Nephron progenitor cell (in vitro differentiated cells): Measurements from ENCODE around the gene PRICKLE1.

Source experiments
- DNase-seq: peaks from one replicate; pipeline ENCODE4 v3.0.0; 2021
- H3K27ac Mint-ChIP-seq: 2 replicates; pipeline ENCODE4 v1.8.0; 2021; ENCODE audit warnings: mild to moderate bottlenecking, moderate library complexity, mixed read lengths
- H3K27me3 Mint-ChIP-seq: 2 replicates; pipeline ENCODE4 v1.8.0; 2021; ENCODE audit warnings: mild to moderate bottlenecking, low read depth, mixed read lengths; ENCODE audit not compliant: poor library complexity
- H3K36me3 Mint-ChIP-seq: 2 replicates; pipeline ENCODE4 v1.8.0; 2021; ENCODE audit warnings: low read depth, mixed read lengths
- H3K4me1 Mint-ChIP-seq: 2 replicates; pipeline ENCODE4 v1.8.0; 2021; ENCODE audit warnings: mixed read lengths
- H3K4me3 Mint-ChIP-seq: 2 replicates; pipeline ENCODE4 v1.8.0; 2021; ENCODE audit warnings: mild to moderate bottlenecking, moderate library complexity, mixed read lengths
- H3K9me3 Mint-ChIP-seq: 2 replicates; pipeline ENCODE4 v1.8.0; 2021; ENCODE audit warnings: mild to moderate bottlenecking, moderate library complexity, mixed read lengths
- CTCF ChIP-seq: fragments of 200-600 bp; sonication (generic); IDR thresholded peaks from 2 replicates; pipeline ENCODE4 v1.5.0; 2021; ENCODE audit warnings: antibody characterized with exemption

PRICKLE1 gene

DNA sequence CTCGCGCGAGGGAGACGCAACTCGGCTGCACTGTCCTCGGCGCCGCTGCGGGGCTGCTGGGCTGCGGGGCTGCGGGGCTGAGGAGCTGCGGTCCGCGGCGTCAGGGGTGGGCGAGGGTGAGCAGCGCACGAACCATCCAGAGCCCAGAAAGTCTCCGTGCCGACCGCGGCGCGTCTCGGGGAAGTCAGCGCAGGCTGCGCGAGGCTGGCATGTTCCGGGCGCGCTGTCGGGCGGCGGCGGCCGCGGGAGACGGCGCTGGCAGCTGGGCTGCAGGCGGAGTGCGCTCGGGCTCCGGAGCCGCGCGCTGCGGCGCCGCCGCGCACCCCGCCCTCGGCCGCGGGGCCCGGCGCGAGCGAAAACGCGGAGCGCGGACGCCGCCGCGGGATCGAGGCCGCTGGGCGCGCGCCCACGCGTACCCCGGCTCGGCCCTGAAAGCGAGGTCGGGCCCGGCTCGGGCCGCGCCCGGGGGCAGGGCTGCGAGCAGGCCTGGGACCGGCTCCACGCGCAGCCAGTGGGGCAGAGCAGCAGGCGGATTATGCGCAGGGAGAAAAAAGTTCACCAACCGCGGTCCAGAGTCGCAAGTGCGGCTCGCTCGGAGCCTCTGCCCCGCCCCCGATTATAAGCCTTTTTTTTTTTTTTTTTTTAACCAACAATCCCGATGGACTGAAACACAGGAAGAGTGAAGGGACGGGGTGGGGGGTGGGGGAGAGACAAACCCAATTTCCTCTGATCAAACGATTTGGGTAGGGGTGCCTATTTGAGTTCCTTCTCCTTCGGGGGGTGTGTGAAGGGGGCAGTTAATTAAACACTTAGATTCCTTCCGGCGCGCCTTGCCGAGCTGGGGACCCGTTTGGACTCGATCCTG, at the start of gene PRICKLE1:
Gene PRICKLE1 (minus strand): TSS at position 282 of the 865 bp plus-strand sequence. CDS start 117,230 bp downstream, outside the sequence.
- no peaks in the 10 kb centered on the region for H3K9me3 Mint-ChIP-seq
- H3K4me3 Mint-ChIP-seq = peak within 1 kb of the TSS; percentile 91
- peaks cover 48% of the 10 kb centered on the region for H3K4me1 Mint-ChIP-seq
- H3K27ac Mint-ChIP-seq = peak within 1 kb of the TSS; percentile 70
- H3K27me3 Mint-ChIP-seq = peaks cover 9% of the 10 kb centered on the region
- peak; percentile 73 for DNase-seq
- TF ChIP-seq CTCF = no peak
- H3K36me3 Mint-ChIP-seq = no peaks in the 10 kb centered on the region

- H3K4me1 Mint-ChIP-seq = peaks cover 23% of the 10 kb centered on the region
- no peak overlapping the region for H3K27ac Mint-ChIP-seq
- H3K36me3 Mint-ChIP-seq = no peaks in the 10 kb centered on the region
- H3K4me3 Mint-ChIP-seq = no peak overlapping the region
- peaks cover 7% of the 10 kb centered on the region for H3K9me3 Mint-ChIP-seq
- DNase-seq = no peak
- H3K27me3 Mint-ChIP-seq = peaks cover 7% of the 10 kb centered on the region
- TF ChIP-seq CTCF = no peak
Measured at GRCh38 chr12:42638697-42639096, 49.2 kb upstream of the PRICKLE1 start.

- TF ChIP-seq CTCF = no peak
- DNase-seq = no peak
- no peak overlapping the region for H3K27ac Mint-ChIP-seq
- no peak overlapping the region for H3K4me3 Mint-ChIP-seq
- H3K27me3 Mint-ChIP-seq = peaks cover 7% of the 10 kb centered on the region
- H3K9me3 Mint-ChIP-seq = peaks cover 7% of the 10 kb centered on the region
- peaks cover 23% of the 10 kb centered on the region for H3K4me1 Mint-ChIP-seq
- H3K36me3 Mint-ChIP-seq = no peaks in the 10 kb centered on the region
Measured at GRCh38 chr12:42638011-42638410, 48.5 kb upstream of the PRICKLE1 start.

- peaks cover 23% of the 10 kb centered on the region for H3K4me1 Mint-ChIP-seq
- H3K27me3 Mint-ChIP-seq = peaks cover 7% of the 10 kb centered on the region
- DNase-seq = no peak
- no peak overlapping the region for H3K4me3 Mint-ChIP-seq
- H3K27ac Mint-ChIP-seq = no peak overlapping the region
- peaks cover 7% of the 10 kb centered on the region for H3K9me3 Mint-ChIP-seq
- H3K36me3 Mint-ChIP-seq = no peaks in the 10 kb centered on the region
- no peak for TF ChIP-seq CTCF
Measured at GRCh38 chr12:42636993-42637392, 47.4 kb upstream of the PRICKLE1 start.

DNA sequence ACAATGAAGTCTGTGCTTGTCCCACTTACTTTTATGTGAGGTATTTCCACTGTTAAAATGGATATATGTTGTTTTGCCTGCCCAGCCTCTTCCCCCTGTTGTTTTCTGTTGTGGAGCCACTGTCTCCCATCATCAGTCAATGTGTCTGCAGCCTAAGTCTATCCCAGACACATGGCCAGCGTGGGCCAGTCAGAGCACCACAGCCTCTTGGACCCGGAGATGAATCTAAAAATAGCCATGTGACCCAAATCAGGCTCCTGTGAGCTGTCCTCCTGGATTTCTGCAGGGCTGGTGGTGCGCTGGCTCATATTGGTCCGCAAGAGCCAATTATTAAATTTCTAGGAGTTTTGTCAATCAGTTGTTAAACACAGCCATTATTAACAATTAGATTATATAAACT, 44.0 kb upstream of the PRICKLE1 start:
- Mint-ChIP-seq H3K4me1 (peaks cover 19% of the 10 kb centered on the region), H3K27me3 (peaks cover 7% of the 10 kb centered on the region), H3K27ac (no peak overlapping the region), H3K4me3 (no peak overlapping the region), H3K9me3 (peaks cover 7% of the 10 kb centered on the region), H3K36me3 (no peaks in the 10 kb centered on the region)
- no peak for TF ChIP-seq CTCF
- DNase-seq = no peak

GRCh38 chr12:42631513-42631912, 42.0 kb upstream of the PRICKLE1 start:
- Mint-ChIP-seq H3K27me3 (peaks cover 10% of the 10 kb centered on the region), H3K36me3 (peaks cover 5% of the 10 kb centered on the region), H3K4me1 (peaks cover 11% of the 10 kb centered on the region), H3K4me3 (no peak overlapping the region), H3K9me3 (peaks cover 8% of the 10 kb centered on the region), H3K27ac (no peak overlapping the region)
- DNase-seq = no peak
- TF ChIP-seq CTCF = no peak
